ENCODE data around the gene OR8K5.

- TF ChIP-seq REST (IDR thresholded peaks at IDR 0.05) = no peak
- TF ChIP-seq JUND (IDR thresholded peaks at IDR 0.05) = no peak
Measured at GRCh38 chr11:56151376-56151775, 8.7 kb downstream of the OR8K5 start.

Measured in liver (tissue), 2 donors.